ENCODE results near the gene AZIN2.
A peak's percentile ranks its signal among the peaks of the same experiment; 100 is the strongest.
"Not testable (repeated sequence)": the region's sequence is repeated elsewhere in the genome, so short reads cannot be mapped to it uniquely, and the experiment has no call there.

AZIN2 gene

DNA sequence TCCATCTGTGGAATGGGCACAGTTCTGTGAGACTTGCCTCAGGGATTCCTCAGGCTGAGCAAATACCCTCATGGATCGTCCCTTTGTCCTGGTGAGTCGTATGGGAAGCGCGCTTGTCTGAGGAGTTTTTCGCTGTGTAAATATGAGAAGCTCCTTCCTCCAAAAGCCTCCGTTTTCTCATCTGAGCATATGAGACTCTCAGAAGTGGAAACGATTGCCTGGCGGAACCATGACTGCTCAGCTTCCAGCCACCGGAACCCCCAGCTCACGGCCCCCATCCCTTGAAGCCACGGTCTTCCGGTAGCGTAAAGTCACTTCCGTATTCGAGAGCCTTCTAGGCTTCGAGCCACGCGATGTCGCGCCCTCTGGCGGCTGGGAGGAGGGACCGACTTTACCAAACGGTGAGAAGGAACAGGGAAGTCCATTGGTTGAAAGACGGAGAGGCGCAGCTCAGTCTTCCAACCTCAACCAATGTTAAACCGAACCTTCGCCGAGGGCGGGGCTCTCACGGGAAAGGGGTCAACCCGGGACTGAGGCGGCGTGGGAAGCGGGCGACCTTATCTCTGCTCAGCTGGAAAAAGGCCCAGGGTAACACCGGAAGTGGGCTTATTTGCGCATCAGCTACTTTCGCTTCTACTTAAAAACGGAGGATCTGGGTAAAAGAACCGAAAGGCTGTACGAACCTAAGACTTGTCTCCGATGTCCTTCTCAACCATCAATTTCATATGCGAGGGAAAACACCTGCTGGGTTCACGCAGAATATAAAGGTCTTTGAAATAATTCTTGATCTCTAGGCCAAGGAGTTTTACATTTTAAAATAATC lies 46.3 kb downstream of the AZIN2 start:
- peak; percentile 99 to 100 for DNase-seq (ENCODE audit: low read depth in 2 of 2)

DNA sequence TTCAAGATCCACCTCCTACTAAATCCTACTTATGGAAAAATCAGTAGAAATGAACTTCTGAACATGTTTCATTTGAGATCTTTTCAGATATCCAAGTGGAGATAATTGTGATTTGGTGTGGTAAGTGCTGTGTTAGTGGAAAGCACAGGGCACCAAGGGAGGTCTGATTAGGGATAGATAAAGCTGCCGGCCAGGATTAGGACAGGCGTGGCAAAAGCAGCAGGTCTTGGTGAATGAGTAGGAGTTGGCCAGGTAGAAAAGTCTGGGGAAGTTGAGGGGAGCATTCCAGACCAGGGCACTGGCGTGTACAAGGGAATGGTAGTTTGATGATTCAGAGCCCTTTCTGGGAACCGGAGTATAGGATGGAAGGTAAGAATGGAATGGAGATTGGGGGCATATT lies 47.8 kb downstream of the AZIN2 start:
- DNase-seq (ENCODE audit: low read depth in 2 of 2): no peak

DNA sequence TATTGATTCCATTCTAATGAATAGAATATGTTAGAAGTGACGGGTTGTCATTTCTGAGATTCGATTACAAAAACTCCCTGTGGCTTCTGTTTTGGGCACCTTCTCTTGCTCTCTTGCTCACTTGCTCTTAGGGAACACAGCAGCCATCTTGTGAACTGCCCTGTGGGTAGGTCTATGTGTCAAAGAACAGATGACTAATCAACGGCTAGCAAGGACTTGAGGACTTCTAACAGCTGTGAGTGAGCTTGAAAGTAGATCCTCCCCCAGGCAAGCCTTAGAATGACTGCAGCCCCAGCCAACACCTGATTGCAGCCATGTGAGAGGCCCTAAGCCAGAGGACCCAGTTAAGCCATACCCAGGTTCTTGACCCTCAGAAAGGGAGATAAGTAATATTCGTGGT lies 49.3 kb downstream of the AZIN2 start:
- no peak for DNase-seq (ENCODE audit: low read depth in 2 of 2)

DNA sequence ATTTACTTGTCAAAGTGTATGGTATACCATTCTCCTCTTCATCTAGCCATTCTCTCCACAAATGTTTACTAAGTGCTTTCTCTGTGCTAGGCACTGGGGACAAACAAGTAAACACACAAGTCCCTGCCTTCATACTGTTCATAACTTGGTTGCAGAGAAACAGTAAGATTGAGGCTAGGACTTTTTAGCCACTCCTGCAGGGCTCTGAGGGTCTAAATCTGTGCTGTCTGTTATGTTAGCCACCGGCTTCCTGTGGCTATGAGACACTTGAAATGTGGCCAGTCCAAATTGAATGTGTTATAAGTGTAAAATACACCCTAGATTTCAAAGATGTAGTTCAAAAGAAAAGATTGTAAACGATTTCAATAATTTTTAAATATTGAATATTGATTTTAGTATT lies 50.2 kb downstream of the AZIN2 start:
- DNase-seq (ENCODE audit: low read depth in 2 of 2): no peak

DNA sequence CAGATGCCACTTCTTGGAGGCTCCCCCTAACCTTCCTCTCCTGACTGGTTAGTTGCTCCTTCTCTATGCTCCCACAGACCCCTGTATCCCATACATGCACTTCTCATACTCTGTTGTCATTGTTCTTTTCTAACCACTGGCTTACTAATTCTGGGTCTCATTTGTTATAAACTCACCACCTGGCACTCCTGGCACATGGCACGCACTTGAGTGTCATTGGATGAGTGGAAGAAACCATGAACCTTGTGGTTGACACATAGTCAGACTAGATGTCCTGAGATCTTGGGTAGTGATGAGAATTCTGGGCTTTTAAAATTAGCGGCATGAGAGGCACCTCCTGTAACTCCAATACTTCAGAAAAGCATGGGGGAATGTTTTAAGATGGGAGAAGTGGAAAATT lies 51.6 kb downstream of the AZIN2 start:
- DNase-seq (ENCODE audit: low read depth in 2 of 2): no peak

DNA sequence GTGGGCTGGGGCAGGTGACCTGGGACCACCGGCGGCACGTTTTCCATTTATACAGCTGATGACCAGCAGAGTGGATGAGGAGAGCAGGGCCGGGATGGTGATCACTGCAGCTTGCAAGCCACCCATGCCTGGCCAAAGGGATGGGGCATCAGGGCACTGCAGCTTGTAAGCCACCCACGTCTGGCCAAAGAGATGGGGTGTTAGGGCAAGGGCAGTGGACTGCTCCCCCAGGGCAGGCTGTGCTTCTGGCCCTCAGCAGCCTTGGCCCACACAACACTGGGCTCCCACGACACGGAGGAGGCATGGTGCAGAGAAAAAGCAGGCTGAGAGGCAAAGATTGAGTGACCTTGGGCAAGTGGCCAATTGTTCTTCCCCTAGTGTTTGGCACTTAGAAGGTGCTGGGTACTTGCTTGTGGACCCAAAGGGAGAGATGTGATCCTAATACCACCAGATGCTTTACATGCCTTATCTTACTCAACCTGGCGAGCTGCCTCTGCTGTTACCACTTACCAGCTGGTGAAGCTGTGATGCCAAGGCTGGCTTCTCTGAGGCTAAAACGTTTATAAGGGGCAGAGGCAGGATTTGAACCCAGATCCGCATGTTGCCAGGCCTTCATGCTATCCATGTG lies 52.6 kb downstream of the AZIN2 start:
- no peak for DNase-seq (ENCODE audit: low read depth in 2 of 2)

DNA sequence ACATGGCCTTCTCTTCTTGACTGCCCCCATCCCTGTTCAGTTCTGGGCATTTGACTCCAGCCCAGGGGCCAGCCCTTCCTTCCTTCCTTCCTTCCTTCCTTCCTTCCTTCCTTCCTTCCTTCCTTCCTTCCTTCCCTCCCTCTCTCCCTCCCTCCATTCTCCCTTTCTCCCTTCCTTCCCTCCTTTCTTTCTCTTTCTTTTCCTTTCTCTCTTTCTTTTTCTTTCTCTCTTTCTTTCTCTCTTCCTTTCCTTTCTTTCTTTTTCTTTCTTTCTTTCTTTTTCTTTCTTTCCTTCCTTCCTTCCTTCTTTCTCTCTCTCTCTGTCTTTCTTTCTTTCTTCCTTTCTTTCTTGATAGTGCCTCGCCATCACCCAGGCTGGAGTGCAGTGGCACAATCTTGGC lies 55.1 kb downstream of the AZIN2 start:
- DNase-seq (ENCODE audit: low read depth in 2 of 2): not testable (repeated sequence)

DNA sequence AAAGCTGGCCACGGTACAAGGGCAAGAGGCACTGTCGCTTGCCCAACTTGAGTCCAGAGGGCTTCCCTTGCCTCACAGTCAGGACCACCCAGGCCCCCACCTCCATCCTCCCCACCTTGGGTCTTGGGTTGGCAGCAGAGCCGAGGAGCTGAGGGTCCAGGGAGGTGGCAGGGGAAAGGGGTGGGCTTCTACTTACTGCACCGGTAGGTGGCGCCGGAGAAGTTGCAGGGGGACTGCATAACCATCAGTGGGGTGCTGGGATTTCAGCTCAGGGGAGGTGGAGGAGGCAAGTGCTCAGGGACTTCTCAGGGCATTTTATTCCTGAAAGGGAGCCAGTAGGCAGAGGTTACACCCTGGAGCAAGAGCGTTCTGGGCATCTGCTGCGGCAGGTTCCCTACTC lies 56.8 kb downstream of the AZIN2 start:
- DNase-seq (ENCODE audit: low read depth in 2 of 2): peak in 1 of 2 donors; percentile 12

DNA sequence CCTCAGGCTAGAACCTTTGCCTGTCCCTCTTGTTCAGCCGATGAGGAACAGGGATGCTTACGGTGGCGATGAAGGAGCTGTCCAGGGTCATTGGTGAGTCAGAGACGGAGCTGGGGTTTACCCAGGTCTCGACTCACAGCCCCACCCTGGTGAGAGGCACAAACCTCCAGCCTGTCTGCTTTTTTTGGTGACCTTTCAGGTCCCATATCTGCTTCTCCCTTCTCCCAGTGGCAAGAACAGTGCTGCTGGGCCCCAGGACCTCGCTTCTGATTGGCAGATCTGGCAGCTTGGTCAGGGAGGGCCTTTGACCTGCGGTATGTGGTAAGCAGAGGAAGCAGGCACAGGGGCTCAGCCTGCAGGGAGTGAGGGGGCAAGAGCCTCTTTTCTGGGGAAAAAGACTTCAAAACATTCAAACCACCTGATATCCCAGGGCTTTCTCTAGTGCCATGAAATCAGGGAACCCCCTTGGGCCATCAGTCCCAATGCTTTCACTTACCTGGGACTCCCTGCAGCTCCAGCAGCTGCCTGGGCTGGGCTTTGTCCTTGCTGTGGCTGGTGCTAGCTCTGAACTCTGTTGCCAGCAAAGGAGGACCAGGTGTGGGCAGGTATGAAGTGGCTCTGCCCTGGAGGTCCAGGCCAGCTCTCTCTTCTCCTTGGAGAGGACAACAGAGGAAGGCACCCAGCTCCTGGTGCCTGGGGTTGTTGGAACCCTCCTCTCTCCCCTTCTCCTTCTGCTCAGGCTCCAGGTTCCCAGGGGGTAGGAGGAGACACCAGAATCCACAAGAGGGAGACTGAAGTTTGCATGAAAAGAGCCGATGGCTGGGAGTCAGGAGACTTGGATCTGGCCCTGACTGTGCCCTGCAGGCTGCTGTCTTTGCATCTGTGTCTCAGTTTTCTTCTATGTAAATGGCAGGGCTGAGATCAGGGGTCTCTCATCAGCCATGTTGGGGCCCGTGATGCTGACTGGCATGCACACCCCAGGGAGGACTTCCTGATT lies 59.5 kb downstream of the AZIN2 start:
- DNase-seq (ENCODE audit: low read depth in 2 of 2): no peak

DNA sequence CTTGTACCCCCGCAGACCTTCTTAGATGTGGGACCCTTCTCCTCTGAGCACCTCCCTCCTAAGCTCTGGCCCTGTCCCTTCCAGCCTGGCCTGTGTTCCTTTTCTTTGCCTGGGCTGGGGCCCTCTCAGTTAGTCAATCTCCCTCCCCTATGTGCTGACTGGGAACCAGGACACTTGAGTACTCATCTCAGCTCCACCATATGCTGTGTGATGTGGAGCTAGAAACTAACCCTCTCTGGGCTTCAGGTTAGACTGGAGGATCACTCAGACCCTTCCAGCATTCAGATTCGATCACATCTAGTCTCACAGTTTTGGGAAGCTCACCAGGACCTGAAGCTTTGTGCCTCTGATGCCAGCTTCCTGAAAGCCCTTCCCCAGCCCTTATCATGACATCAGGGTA lies 60.3 kb downstream of the AZIN2 start:
- DNase-seq (ENCODE audit: low read depth in 2 of 2): no peak

DNA sequence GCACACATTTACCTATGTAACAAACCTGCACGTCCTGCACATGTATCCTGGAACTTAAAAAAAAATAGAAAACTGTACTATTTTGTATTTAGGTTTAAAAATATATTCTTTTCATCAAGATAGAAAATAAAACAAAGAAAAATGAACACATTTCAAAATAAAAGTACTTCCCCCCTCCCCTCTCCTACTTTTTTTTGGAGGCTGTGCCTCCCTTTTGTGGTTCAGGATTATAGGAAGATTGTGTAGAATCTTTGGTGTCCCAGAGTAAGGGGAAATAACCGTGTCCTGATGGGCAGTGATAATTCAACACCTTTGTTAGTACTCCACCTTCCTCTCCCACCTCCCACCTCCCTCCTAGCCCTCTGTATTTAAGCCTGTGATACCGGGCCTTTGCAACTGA lies 60.8 kb downstream of the AZIN2 start:
- no peak for DNase-seq (ENCODE audit: low read depth in 2 of 2)

DNA sequence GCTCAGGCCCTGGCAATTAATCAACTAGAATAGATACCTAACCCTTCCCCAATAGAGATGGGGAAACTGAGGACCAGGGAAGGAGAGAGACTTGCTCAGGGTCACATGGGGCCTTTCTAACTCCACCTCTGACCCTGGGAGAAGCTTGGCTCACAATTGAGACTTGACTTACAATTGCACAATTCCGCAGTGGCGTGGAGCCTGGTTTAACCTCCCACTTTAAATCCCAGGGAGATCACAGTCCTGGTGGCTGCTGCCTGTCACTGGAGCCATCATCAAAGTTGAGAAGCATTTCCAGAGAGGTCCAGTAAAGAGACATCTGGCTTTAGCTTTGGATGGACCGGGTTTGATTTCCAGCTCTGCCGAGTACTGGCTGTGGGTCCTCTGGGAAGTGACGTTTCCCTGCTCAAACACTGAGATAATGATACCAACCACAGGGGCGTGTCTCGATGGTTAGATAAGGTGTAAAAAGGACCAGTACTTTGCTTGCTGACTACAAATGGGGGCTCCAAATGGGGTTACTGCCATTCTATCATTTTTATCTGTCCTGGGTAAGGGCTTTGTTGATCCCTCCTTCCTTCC lies 61.6 kb downstream of the AZIN2 start:
- DNase-seq (ENCODE audit: low read depth in 2 of 2): no peak

DNA sequence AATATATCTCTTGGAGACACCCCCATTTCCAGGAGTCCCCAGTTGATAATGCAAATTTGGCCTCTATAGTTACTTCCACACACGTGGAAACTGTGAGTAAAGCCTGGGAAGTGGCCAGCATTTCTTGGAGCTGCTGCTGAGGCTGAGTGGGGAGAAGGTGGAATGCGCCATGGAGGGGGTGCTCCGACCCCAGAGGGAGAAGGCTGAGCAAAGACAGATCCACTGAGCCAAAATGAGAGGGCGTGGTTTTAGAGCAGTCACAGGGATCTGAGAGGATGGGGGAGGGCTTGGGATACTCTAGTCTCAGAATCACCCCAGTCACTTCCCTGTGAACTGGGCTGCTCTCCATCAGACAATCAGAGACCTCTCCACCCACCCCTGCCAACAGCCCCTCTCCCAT lies 62.2 kb downstream of the AZIN2 start:
- no peak for DNase-seq (ENCODE audit: low read depth in 2 of 2)

DNA sequence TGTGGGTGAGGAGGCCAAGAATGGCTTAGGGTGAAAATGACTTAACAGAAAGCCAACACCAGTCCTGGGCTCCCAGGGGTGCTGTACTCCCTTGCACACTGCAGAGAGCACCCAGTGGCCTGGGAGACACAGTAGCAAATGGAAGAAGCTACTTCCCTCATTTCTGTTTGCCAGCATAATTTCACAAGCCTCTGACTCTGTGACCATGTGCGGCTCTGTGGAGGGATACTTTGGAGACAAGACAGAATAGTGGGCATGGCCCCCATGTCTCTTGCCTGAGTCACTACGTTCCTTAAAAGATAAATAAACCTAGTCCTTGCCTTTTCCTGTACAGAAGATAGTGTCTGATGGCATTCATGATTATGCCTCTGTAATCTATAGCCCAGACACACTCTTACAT lies 62.7 kb downstream of the AZIN2 start:
- DNase-seq (ENCODE audit: low read depth in 2 of 2): no peak

DNA sequence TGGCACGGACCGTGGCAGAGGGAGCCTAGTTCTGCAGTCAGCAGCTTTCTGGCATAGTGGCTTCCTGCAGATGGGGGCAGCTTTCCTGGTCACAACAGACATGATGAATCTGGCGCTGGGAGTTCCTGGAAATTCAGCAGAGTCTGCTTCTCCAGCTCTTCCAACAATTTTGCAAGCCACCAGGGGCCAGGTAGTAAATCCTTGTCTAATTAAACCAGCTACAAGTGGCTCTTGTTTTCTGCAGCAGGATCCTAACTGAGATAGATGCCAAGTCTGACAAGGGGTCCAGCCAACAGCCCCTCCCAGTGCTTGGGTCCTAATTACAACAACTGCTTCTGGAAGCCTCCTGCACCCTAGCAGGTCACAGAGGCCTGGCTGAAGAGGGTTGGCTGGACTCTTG lies 65.0 kb downstream of the AZIN2 start:
- DNase-seq (ENCODE audit: low read depth in 2 of 2): no peak

DNA sequence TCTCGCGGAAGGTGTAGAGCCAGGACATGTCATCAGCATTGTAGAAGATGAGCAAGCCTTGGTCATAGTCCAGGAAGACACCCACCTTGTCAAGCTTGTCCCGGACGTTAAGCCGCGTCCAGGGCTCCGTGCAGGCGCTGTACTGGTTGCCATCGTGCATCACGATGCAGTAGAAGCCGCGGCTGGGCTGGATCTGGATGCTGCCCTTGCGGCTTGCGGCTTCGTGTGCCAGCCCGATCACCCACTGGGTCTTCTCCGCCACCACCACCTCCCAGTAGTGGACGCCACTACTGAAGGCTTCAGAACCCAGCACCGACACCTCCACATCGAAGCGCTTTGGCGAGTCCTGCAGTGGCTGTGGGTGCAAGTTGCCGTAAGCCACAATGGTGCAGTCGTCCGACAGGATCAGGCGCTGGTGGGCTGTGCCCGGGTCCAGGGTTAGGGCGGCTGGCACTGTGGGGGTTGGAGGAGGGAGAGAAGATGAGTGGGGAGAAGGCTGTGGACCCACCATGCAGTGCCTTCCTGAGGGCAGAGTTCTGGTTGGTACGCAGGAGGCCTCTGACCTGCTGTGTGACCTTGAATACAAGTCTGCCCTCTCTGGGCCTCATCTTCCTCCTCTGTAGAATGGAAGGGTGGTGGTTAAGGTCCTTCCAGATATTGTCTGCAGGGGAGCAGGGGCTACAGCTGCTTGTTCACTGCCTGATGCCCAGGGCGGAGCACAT lies 66.5 kb downstream of the AZIN2 start:
- no peak for DNase-seq (ENCODE audit: low read depth in 2 of 2)

DNA sequence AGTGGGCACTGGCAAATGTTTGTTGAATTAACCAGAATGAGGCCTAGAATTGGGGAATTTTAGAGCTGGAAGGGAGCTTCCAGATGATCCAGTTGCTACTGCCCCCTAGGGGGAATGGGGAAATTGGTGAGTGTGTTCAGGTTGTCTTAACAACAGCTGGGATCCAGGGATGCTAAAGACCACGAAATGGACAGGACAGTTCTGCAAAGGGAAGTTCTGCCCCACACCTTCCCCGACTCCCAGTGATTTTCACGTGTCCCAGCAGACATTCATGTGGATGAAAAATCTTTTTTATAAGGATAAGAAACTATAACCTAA lies 67.0 kb downstream of the AZIN2 start:
- DNase-seq (ENCODE audit: low read depth in 2 of 2): no peak

DNA sequence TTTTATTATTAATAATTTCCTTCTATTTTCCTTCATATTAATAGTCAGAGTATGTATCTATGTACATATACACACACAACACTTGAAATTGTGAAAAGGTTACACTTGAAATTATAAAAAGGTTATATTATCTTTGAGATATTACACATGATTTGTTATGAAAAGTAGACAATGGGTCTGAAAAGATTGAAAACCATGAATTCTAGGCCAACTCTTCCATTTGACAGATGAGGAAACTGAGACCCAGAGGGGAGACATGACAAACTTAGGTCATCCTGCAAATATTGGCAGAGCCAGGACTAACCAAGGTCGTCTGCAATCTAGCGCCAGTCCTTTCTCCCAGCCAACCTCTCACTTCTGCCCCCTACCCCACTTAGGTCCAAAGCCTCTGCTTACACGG lies 67.7 kb downstream of the AZIN2 start:
- no peak for DNase-seq (ENCODE audit: low read depth in 2 of 2)

DNA sequence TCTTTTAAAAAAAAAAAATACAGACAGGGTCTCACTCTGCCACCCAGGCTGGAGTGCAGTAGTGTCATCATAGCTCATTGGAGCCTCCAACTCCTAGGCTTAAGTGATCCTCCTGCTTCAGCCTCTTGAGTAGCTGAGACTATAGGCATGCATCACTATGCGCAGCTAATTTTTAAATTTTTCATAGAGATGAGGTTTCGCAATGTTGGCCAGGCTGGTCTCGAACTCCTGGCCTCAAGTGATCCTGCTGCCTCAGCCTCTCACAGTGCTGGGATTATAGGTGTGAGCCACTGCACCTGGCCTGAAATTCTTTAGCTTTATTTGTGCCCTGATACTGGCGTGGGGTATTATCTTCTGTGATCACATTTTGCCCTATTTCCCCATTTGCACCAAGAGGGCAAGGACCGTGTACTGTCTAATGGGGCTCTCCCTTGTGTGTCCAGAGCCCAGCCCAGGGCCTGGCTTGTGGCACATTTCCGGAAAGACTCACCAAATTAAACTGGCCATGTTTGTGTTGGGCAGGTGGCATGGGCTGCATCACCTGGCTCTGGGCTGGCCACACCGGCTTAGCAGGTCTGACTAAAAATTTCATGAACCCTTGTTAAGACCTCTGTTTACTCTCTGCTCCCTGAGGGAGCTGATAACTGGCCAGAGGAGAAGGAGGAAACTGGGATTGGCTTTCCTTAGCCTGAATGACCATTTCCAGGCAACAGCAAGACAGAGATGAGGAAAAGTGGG lies 68.7 kb downstream of the AZIN2 start:
- no peak for DNase-seq (ENCODE audit: low read depth in 2 of 2)

DNA sequence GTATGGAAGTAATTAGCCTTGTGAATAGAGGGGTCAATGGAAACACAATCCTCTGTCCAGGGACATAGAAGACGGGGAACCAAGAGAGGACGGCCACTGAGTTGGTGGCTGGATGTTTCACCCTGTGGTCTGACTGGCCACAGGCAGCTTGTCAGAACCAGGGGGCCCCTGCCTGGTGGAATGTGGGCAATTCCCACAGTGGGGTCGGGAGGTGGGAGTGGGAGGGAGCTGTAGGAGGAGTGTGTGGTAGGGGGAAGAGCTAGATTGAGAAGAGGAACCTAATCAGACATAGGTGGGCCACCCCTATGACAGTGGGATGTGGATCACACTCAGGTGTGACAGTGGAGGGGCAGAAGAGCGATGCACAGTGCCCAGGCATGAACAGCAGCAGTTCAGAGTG lies 69.6 kb downstream of the AZIN2 start:
- no peak for DNase-seq (ENCODE audit: low read depth in 2 of 2)

DNA sequence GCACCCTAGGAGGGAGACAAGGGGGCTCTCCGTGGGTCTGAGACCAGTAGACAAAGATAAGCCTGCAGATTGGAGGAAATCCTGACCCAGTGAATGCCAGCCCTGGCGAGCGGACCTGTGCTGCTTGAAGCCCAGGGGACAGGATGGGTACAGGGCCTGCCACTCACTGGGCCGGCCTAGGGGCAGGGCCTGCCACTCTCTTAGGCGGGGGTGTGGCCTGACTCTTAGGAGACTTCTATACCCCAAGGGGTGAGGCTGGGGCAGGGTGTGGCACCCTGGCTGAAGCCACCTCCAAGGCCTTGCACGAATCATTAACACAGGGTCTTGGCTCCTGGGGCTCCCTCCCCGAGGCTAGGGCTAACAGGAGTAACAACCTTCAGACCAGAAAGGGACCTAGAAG lies 70.2 kb downstream of the AZIN2 start:
- no peak for DNase-seq (ENCODE audit: low read depth in 2 of 2)
